Activated T-helper 1 cell treated with anti-CD3 and anti-CD28 coated beads, Interleukin-12 subunit alpha, Interleukin-12 subunit beta, Interleukin-2, Interleukin-4 antibody, amounts not matched to agents 30 ng/mL and 10 ng/mL and 1 ng/mL, durations not matched to agents 14 hours and 24 hours and 36 hours (primary cell): ENCODE data around the gene PCDHB14. TPM values are rescaled to one million over a fixed set of nuclear protein-coding genes. Genes with fewer than 3 reads are reported as not detected.
"Not testable (repeated sequence)": the region's sequence is repeated elsewhere in the genome, so short reads cannot be mapped to it uniquely, and the experiment has no call there.

ENCODE experiments used
- DNase-seq: peaks from one replicate; pipeline ENCODE4 v3.0.0; 2021; ENCODE audit warnings: low spot score
- H3K27ac Mint-ChIP-seq: one replicate; pipeline ENCODE4 v1.8.0; 2021; ENCODE audit warnings: mild to moderate bottlenecking, mixed read lengths
- H3K27me3 Mint-ChIP-seq: one replicate; pipeline ENCODE4 v1.8.0; 2022; ENCODE audit warnings: mild to moderate bottlenecking, moderate library complexity, mixed read lengths; ENCODE audit not compliant: insufficient read depth
- H3K36me3 Mint-ChIP-seq: one replicate; pipeline ENCODE4 v1.8.0; 2021; ENCODE audit warnings: low read depth, mixed read lengths
- H3K4me1 Mint-ChIP-seq: one replicate; pipeline ENCODE4 v1.8.0; 2021; ENCODE audit warnings: low read depth, mixed read lengths
- H3K4me3 Mint-ChIP-seq: one replicate; pipeline ENCODE4 v1.8.0; 2021; ENCODE audit warnings: mild to moderate bottlenecking, moderate library complexity, mixed read lengths
- H3K9me3 Mint-ChIP-seq: one replicate; pipeline ENCODE4 v1.8.0; 2021; ENCODE audit warnings: mixed read lengths
- intact Hi-C: fragments of 100-400 bp; cut with micrococcal nuclease; formaldehyde crosslinking; loops from one replicate; pipeline ENCODE4 v1.15.1; 2024
- total RNA-seq: library from RNA; stranded (reverse); gene quantifications from 2 replicates; pipeline ENCODE4 v1.2.3, GENCODE V29; 2022

The PCDHB14 gene
- total RNA-seq, 1 donor from 2014 or later, result not detected

DNA sequence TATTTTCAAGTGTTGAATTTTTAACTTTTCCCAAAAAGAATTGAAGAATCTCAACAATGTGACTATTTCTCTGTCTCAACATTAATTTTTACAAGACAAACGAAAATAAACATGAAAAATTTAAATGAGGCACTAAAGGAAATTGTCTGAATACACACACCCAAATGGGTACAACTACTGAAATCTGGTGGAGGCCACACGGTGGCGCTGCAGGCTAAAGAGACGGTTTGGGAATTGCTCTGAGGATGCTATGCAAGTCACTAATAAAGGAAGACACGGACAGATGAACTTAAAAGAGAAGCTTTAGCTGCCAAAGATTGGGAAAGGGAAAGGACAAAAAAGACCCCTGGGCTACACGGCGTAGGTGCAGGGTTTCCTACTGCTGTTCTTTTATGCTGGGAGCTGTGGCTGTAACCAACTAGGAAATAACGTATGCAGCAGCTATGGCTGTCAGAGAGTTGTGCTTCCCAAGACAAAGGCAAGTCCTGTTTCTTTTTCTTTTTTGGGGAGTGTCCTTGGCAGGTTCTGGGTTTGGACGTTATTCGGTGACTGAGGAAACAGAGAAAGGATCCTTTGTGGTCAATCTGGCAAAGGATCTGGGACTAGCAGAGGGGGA lies 30.9 kb upstream of the PCDHB14 start, which contains the start of gene PCDHB10:
TSS of gene PCDHB10 (plus strand) at position 244 of the 616 bp plus-strand sequence. CDS start at position 444, 200 bp downstream.
- H3K36me3 Mint-ChIP-seq, result no peaks in the 10 kb centered on the region
- H3K9me3 Mint-ChIP-seq, result peaks cover 44% of the 10 kb centered on the region
- H3K4me1 Mint-ChIP-seq, result no peaks in the 10 kb centered on the region
- intact Hi-C loops, result loop anchor here (10.0 kb wide), 1 partner anchor 363 kb away; no protein-coding TSS in a partner anchor
- peaks cover 5% of the 10 kb centered on the region for H3K27me3 Mint-ChIP-seq
- no peak for DNase-seq
- H3K4me3 Mint-ChIP-seq, result no peak within 1 kb of the TSS
- H3K27ac Mint-ChIP-seq, result no peak within 1 kb of the TSS

DNA sequence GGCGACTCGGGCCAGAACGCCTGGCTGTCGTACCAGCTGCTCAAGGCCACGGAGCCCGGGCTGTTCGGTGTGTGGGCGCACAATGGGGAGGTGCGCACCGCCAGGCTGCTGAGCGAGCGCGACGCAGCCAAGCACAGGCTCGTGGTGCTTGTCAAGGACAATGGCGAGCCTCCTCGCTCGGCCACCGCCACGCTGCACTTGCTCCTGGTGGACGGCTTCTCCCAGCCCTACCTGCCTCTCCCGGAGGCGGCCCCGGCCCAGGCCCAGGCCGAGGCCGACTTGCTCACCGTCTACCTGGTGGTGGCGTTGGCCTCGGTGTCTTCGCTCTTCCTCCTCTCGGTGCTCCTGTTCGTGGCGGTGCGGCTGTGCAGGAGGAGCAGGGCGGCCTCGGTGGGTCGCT lies 28.8 kb upstream of the PCDHB14 start:
- intact Hi-C loops, result loop anchor here (10.0 kb wide), 1 partner anchor 360 kb away; no protein-coding TSS in a partner anchor
- H3K4me1 Mint-ChIP-seq, result not testable (repeated sequence)

DNA sequence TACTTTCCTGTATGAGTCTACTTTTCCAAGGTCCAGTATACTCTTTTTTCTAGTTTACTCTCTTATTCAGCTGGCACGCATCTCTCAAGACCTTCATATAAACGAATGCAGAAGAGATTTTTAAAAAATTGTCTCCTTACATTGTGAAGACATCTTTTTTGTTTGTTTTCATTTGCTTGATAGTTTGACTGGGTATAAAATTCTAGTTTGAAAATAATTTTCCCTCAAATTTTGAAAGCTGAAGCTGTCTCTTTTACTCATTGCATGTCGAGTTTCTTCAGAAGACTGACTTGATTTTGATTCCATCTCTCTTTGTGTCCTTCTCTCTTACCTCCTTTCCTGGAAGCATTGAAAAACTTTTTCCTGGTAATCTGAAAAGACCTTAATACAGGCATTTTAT lies 26.8 kb upstream of the PCDHB14 start:
- H3K9me3 Mint-ChIP-seq, result peaks cover 69% of the 10 kb centered on the region
- intact Hi-C loops, result loop anchor here (10.0 kb wide), 1 partner anchor 358 kb away; no protein-coding TSS in a partner anchor
- no peaks in the 10 kb centered on the region for H3K36me3 Mint-ChIP-seq
- H3K4me1 Mint-ChIP-seq, result no peaks in the 10 kb centered on the region
- H3K4me3 Mint-ChIP-seq, result no peak overlapping the region
- peaks cover 5% of the 10 kb centered on the region for H3K27me3 Mint-ChIP-seq
- H3K27ac Mint-ChIP-seq, result no peak overlapping the region
- no peak for DNase-seq

More for the DNA sequence above, 28.8 kb upstream of the PCDHB14 start:
- H3K27me3 Mint-ChIP-seq, H3K27ac Mint-ChIP-seq, H3K36me3 Mint-ChIP-seq, DNase-seq, H3K4me3 Mint-ChIP-seq: not testable (repeated sequence)
- peaks cover 52% of the 10 kb centered on the region for H3K9me3 Mint-ChIP-seq

DNA sequence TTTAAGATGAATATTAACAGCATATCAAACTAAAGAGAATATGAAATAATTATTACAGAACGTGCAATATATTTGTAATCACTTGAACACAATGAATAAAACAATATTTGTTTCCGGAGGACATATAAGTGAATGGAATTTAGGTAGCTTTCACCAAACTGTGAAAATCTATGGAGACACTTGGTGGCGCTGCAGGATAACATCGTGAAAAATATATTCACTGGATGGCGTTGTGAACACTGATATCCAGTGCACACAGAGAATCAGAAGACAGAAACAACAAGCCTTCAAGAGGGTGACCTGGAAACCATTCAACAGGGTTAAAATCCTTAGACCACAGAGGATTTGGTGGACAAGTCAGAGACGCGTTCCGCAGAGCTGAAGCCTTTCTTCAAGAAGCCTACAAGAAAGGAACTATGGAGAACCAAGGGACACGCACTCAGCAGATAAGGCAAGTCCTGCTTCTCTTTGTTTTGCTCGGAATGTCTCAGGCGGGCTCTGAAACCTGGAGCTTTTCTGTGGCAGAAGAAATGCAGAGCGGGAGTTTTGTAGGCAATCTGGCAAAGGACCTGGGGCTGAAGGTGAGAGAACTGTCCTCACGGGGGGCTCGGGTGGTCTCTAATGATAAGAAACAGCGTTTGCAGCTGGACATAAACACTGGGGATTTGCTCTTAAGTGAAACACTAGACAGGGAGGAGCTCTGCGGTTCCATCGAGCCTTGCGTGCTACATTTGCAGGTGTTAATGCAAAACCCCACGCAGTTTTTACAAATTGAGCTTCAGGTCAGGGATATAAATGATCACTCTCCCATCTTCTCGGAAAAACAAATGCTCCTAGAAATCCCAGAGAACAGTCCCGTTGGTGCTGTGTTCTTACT lies 23.5 kb upstream of the PCDHB14 start, which contains the start of gene PCDHB11:
TSS of gene PCDHB11 (plus strand) at position 269 of the 877 bp plus-strand sequence. CDS start at position 417, 148 bp downstream.
- Mint-ChIP-seq H3K4me3 (no peak within 1 kb of the TSS), H3K27me3 (no peaks in the 10 kb centered on the region), H3K9me3 (peaks cover 52% of the 10 kb centered on the region), H3K4me1 (no peaks in the 10 kb centered on the region), H3K27ac (no peak within 1 kb of the TSS), H3K36me3 (peaks cover 2% of the 10 kb centered on the region)
- DNase-seq, result no peak
- intact Hi-C loops, result loop anchor here (10.0 kb wide), 1 partner anchor 355 kb away; no protein-coding TSS in a partner anchor

DNA sequence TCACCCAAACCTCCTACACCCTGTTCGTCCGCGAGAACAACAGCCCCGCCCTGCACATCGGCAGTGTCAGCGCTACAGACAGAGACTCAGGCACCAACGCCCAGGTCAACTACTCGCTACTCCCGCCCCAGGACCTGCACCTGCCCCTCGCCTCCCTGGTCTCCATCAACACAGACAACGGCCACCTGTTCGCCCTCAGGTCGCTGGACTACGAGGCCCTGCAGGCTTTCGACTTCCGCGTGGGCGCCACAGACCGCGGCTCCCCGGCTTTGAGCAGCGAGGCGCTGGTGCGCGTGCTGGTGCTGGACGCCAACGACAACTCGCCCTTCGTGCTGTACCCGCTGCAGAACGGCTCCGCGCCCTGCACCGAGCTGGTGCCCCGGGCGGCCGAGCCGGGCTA lies 22.0 kb upstream of the PCDHB14 start:
- peaks cover 48% of the 10 kb centered on the region for H3K9me3 Mint-ChIP-seq
- intact Hi-C loops, H3K36me3 Mint-ChIP-seq: not testable (repeated sequence)

DNA sequence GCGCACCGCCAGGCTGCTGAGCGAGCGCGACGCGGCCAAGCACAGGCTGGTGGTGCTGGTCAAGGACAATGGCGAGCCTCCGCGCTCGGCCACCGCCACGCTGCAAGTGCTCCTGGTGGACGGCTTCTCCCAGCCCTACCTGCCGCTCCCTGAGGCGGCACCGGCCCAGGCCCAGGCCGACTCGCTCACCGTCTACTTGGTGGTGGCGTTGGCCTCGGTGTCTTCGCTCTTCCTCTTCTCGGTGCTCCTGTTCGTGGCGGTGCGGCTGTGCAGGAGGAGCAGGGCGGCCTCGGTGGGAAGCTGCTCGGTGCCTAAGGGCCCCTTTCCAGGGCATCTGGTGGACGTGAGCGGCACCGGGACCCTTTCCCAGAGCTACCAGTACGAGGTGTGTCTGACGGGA lies 21.5 kb upstream of the PCDHB14 start:
- DNase-seq, H3K4me1 Mint-ChIP-seq, H3K4me3 Mint-ChIP-seq, H3K27me3 Mint-ChIP-seq, intact Hi-C loops, H3K27ac Mint-ChIP-seq, H3K36me3 Mint-ChIP-seq: not testable (repeated sequence)
- peaks cover 42% of the 10 kb centered on the region for H3K9me3 Mint-ChIP-seq

More for the DNA sequence above, 22.0 kb upstream of the PCDHB14 start:
- not testable (repeated sequence) for DNase-seq, H3K27me3 Mint-ChIP-seq, H3K27ac Mint-ChIP-seq, H3K4me3 Mint-ChIP-seq, H3K4me1 Mint-ChIP-seq

DNA sequence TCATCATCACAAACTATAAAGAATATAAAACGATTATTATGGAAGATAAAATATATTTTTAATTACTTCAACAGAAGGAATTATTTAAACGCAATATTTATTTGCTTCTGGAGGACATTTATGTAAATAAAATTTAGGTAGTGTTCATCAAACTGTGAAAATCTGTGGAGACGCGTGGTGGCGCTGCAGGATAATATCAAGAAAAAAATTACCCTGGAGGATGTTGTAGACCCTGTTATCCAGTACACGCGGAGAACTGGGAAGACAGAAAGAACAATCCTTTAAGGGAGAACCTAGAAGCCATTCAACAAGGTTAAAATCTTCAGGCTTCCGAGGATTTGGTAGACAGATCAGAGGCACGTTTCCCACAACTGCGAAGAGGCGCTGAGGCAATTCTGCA lies 14.7 kb upstream of the PCDHB14 start, which contains the start of gene PCDHB12:
TSS of gene PCDHB12 (plus strand) at position 242 of the 400 bp plus-strand sequence. CDS start 189 bp downstream, outside the sequence.
- H3K9me3 Mint-ChIP-seq, result peaks cover 15% of the 10 kb centered on the region
- H3K4me1 Mint-ChIP-seq, result no peaks in the 10 kb centered on the region
- intact Hi-C loops, result no loop called here
- H3K27me3 Mint-ChIP-seq, result no peaks in the 10 kb centered on the region
- H3K27ac Mint-ChIP-seq, result no peak within 1 kb of the TSS
- H3K36me3 Mint-ChIP-seq, result no peaks in the 10 kb centered on the region
- no peak within 1 kb of the TSS for H3K4me3 Mint-ChIP-seq
- no peak for DNase-seq

DNA sequence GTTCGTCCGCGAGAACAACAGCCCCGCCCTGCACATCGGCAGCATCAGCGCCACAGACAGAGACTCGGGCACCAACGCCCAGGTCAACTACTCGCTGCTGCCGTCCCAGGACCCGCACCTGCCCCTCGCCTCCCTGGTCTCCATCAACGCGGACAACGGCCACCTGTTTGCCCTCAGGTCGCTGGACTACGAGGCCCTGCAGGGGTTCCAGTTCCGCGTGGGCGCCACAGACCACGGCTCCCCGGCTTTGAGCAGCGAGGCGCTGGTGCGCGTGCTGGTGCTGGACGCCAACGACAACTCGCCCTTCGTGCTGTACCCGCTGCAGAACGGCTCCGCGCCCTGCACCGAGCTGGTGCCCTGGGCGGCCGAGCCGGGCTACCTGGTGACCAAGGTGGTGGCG lies 12.9 kb upstream of the PCDHB14 start:
- H3K27me3 Mint-ChIP-seq, H3K27ac Mint-ChIP-seq, H3K36me3 Mint-ChIP-seq, intact Hi-C loops, DNase-seq, H3K4me3 Mint-ChIP-seq, H3K4me1 Mint-ChIP-seq: not testable (repeated sequence)
- peaks cover 24% of the 10 kb centered on the region for H3K9me3 Mint-ChIP-seq

DNA sequence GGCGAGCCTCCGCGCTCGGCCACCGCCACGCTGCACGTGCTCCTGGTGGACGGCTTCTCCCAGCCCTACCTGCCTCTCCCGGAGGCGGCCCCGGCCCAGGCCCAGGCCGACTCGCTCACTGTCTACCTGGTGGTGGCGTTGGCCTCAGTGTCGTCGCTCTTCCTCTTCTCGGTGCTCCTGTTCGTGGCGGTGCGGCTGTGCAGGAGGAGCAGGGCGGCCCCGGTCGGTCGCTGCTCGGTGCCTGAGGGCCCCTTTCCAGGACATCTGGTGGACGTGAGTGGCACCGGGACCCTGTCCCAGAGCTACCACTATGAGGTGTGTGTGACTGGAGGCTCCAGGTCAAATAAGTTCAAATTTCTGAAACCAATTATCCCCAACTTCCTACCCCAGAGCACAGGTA lies 12.3 kb upstream of the PCDHB14 start:
- intact Hi-C loops, H3K27me3 Mint-ChIP-seq, H3K27ac Mint-ChIP-seq, H3K36me3 Mint-ChIP-seq, H3K4me1 Mint-ChIP-seq, DNase-seq, H3K4me3 Mint-ChIP-seq: not testable (repeated sequence)
- H3K9me3 Mint-ChIP-seq, result peaks cover 24% of the 10 kb centered on the region

DNA sequence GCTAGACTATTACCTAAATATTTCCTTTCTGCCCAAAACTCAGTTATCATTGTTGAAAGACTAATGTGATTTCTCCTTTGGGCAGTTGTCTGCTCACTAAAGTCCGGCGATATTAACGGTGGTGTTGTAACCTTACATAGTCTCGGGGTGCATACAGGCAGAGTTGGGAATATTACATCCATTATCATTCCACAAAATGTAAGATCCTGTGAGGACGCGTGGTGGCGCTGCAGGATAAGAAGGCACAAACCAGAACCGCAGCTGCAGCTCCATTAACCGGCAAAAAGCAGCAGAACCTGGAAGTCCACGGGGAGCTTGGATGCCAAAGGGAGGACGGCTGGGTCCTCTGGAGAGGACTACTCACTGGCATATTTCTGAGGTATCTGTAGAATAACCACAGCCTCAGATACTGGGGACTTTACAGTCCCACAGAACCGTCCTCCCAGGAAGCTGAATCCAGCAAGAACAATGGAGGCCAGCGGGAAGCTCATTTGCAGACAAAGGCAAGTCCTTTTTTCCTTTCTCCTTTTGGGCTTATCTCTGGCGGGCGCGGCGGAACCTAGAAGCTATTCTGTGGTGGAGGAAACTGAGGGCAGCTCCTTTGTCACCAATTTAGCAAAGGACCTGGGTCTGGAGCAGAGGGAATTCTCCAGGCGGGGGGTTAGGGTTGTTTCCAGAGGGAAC lies 9.3 kb upstream of the PCDHB14 start, which contains the start of gene PCDHB13:
TSS of gene PCDHB13 (plus strand) at position 264 of the 684 bp plus-strand sequence. CDS start at position 469, 205 bp downstream.
- not testable (repeated sequence) for H3K27me3 Mint-ChIP-seq, H3K4me1 Mint-ChIP-seq, H3K4me3 Mint-ChIP-seq, H3K27ac Mint-ChIP-seq, DNase-seq, H3K36me3 Mint-ChIP-seq
- H3K9me3 Mint-ChIP-seq, result peaks cover 37% of the 10 kb centered on the region
- intact Hi-C loops, result loop anchor here (2.0 kb wide), 1 partner anchor 35 kb away; no protein-coding TSS in a partner anchor

DNA sequence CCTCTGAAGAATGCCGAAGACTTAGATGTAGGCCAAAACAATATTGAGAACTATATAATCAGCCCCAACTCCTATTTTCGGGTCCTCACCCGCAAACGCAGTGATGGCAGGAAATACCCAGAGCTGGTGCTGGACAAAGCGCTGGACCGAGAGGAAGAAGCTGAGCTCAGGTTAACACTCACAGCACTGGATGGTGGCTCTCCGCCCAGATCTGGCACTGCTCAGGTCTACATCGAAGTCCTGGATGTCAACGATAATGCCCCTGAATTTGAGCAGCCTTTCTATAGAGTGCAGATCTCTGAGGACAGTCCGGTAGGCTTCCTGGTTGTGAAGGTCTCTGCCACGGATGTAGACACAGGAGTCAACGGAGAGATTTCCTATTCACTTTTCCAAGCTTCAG lies 8.6 kb upstream of the PCDHB14 start:
- H3K36me3 Mint-ChIP-seq, H3K4me3 Mint-ChIP-seq, H3K27ac Mint-ChIP-seq, H3K27me3 Mint-ChIP-seq, DNase-seq, H3K4me1 Mint-ChIP-seq: not testable (repeated sequence)
- intact Hi-C loops, result loop anchor here (2.0 kb wide), 1 partner anchor 36 kb away; no protein-coding TSS in a partner anchor
- H3K9me3 Mint-ChIP-seq, result peaks cover 35% of the 10 kb centered on the region

DNA sequence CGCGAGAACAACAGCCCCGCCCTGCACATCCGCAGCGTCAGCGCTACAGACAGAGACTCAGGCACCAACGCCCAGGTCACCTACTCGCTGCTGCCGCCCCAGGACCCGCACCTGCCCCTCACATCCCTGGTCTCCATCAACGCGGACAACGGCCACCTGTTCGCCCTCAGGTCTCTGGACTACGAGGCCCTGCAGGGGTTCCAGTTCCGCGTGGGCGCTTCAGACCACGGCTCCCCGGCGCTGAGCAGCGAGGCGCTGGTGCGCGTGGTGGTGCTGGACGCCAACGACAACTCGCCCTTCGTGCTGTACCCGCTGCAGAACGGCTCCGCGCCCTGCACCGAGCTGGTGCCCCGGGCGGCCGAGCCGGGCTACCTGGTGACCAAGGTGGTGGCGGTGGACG lies 7.6 kb upstream of the PCDHB14 start:
- not testable (repeated sequence) for H3K27ac Mint-ChIP-seq, H3K4me1 Mint-ChIP-seq, H3K36me3 Mint-ChIP-seq, H3K4me3 Mint-ChIP-seq, DNase-seq, H3K27me3 Mint-ChIP-seq
- H3K9me3 Mint-ChIP-seq, result peaks cover 34% of the 10 kb centered on the region
- intact Hi-C loops, result loop anchor here (2.0 kb wide), 1 partner anchor 37 kb away; no protein-coding TSS in a partner anchor
